Vagina (tissue), 2 donors: ENCODE data around the gene ATXN1. TPM values are rescaled to one million over a fixed set of nuclear protein-coding genes. Genes with fewer than 3 reads are reported as not detected.
A peak's percentile ranks its signal among the peaks of the same experiment; 100 is the strongest.

Source experiments
- DNase-seq, 2 donors: peaks; one replicate each; pipeline ENCODE4 v3.0.0-alpha.2; 2017; ENCODE audit errors: extremely low spot score in 2 of 2
- H3K27ac ChIP-seq: fragments of 200-600 bp; sonication (generic); one replicate; pipeline ENCODE4 v1.5.1; 2019
- H3K27me3 ChIP-seq: fragments of 200-600 bp; sonication (generic); one replicate; pipeline ENCODE4 v1.5.1; 2019
- H3K36me3 ChIP-seq, 2 donors: fragments of 200-600 bp; sonication (generic); one replicate each; pipeline ENCODE4 v1.5.1; 2017 to 2019
- H3K4me1 ChIP-seq: fragments of 200-600 bp; sonication (generic); one replicate; pipeline ENCODE4 v1.5.1; 2019
- H3K4me3 ChIP-seq, 2 donors: fragments of 200-600 bp; sonication (generic); 1 replicate in 1 of 2; 2 replicates in 1 of 2; pipeline ENCODE4 v1.5.1; 2016 to 2019
- H3K9me3 ChIP-seq: fragments of 200-600 bp; sonication (generic); one replicate; pipeline ENCODE4 v1.5.1; 2019
- POLR2A ChIP-seq, 2 donors: fragments of 450-650 bp; IDR thresholded peaks; one replicate each; pipeline ENCODE4 v1.6.1; 2017; ENCODE audit warnings: antibody characterized with exemption in 2 of 2, mild to moderate bottlenecking in 2 of 2, moderate library complexity in 2 of 2
- POLR2AphosphoS5 ChIP-seq, 2 donors: sonication (generic); formaldehyde crosslinking; IDR thresholded peaks; one replicate each; pipeline ENCODE4 v1.9.0; 2017; ENCODE audit warnings: antibody characterized with exemption in 2 of 2, mild to moderate bottlenecking in 2 of 2, low read depth in 1 of 2; ENCODE audit not compliant: insufficient read depth in 1 of 2
- intact Hi-C: fragments of 100-400 bp; cut with DNase I; formaldehyde crosslinking; loops from one replicate; pipeline ENCODE4 v1.15.1; 2023
- total RNA-seq: library from RNA; depleted of rRNA; stranded (reverse); fragments of >200 nt; gene quantifications from one replicate; pipeline ENCODE4 v1.2.3, GENCODE V29; 2016
- TF ChIP-seq, protein P1 (sequence below), 3 experiments: fragments of 450-650 bp in 2 of 3; fragments of 200-600 bp in 1 of 3; sonication (generic) in 1 of 3; IDR thresholded peaks; one replicate each; pipeline ENCODE4 v1.5.1; 2017 to 2019; ENCODE audit warnings: antibody characterized with exemption in 3 of 3, mild to moderate bottlenecking in 2 of 3, moderate library complexity in 2 of 3

Gene ATXN1
- total RNA-seq, 1 donor from 2014 or later = 43.2 TPM

DNA sequence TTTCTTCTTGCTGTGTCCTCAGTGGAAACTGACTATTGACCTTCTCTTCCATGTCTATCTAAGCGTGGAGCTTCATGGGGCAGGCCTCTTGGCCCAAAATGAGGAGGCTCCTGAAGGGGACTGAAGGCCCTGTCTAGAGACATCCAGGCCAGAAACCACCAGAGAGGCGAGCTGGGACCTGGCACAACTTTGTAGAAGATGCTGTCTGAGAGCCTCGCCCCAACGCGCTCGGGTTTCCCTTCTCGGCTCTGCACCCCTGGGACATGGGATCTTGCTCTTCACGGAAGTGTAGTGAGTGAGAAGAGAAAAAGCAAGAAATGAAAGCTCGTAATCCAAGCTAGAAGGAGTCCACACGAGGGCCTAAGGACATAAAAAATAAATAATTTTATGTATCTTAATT, 426.1 kb downstream of the ATXN1 start:
- DNase-seq = no peak
- H3K27me3 ChIP-seq = no peaks in the 10 kb centered on the region
- peak overlapping the region; percentile 65 for H3K27ac ChIP-seq
- TF ChIP-seq, protein P1, sequence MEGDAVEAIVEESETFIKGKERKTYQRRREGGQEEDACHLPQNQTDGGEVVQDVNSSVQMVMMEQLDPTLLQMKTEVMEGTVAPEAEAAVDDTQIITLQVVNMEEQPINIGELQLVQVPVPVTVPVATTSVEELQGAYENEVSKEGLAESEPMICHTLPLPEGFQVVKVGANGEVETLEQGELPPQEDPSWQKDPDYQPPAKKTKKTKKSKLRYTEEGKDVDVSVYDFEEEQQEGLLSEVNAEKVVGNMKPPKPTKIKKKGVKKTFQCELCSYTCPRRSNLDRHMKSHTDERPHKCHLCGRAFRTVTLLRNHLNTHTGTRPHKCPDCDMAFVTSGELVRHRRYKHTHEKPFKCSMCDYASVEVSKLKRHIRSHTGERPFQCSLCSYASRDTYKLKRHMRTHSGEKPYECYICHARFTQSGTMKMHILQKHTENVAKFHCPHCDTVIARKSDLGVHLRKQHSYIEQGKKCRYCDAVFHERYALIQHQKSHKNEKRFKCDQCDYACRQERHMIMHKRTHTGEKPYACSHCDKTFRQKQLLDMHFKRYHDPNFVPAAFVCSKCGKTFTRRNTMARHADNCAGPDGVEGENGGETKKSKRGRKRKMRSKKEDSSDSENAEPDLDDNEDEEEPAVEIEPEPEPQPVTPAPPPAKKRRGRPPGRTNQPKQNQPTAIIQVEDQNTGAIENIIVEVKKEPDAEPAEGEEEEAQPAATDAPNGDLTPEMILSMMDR (IDR thresholded peaks at IDR 0.05) = no peak
- intact Hi-C loops = loop anchor here (5.0 to 10.0 kb wide), 2 partner anchors 72 to 170 kb away; no protein-coding TSS in a partner anchor
- no peaks in the 10 kb centered on the region for H3K36me3 ChIP-seq
- H3K4me1 ChIP-seq = peaks cover 85% of the 10 kb centered on the region
- no peaks in the 10 kb centered on the region for H3K9me3 ChIP-seq
- H3K4me3 ChIP-seq = no peak overlapping the region

DNA sequence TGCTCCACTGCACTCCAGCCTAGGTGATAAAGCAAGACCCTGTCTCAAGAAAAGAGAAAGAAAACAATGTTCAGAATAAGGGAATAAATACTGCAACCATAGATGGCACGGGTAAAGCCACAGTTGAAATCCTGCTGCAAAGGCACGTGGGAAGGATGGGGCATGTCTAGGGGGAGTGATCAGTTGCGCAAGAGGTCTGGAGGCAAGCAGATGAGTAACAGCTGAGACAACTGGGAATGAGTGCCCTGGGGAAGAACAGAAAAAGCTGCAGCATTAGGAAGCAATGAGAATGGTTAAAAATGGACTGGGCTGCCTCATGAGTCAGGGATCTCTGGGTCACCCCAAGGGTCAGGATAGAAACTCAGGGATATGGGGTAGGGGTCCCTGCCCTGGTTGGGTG, 426.6 kb downstream of the ATXN1 start:
- Histone ChIP-seq H3K36me3 (no peaks in the 10 kb centered on the region), H3K9me3 (no peaks in the 10 kb centered on the region), H3K27ac (peak overlapping the region; percentile 65), H3K4me3 (no peak overlapping the region), H3K27me3 (no peaks in the 10 kb centered on the region), H3K4me1 (peaks cover 85% of the 10 kb centered on the region)
- peak in 1 of 2 donors; percentile 96 for DNase-seq
- intact Hi-C loops = loop anchor here (5.0 to 10.0 kb wide), 3 partner anchors 73 to 428 kb away; partner anchors contain the start of gene ATXN1
- peak; percentile 58 to 84 for TF ChIP-seq POLR2AphosphoS5 (IDR thresholded peaks at IDR 0.05; ENCODE audit: insufficient read depth in 1 of 2, low read depth in 1 of 2)
- TF ChIP-seq, protein P1 (IDR thresholded peaks at IDR 0.05) = no peak

DNA sequence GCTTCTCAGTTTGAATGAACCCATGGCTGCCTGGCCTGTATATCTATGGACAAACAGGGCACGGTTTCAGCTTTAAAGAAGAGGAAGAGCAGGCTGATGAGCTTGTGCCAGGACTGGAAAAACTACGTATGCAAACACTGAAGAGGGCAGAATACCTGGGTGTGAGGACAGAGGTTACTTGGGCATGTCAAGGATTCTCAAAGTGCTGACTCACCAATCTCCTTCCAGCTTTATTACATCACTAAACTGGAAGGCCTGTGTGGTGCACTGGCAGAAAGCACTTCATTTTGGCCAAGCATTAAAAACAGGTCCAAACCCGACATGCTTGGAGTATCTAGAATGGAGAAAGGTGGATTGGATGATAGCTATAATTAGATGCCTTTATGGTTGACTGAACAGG, 427.7 kb downstream of the ATXN1 start:
- Histone ChIP-seq H3K4me1 (peaks cover 76% of the 10 kb centered on the region), H3K9me3 (no peaks in the 10 kb centered on the region), H3K4me3 (no peak overlapping the region), H3K27ac (no peak overlapping the region), H3K36me3 (no peaks in the 10 kb centered on the region), H3K27me3 (no peaks in the 10 kb centered on the region)
- no peak for DNase-seq
- intact Hi-C loops = loop anchor here (5.0 to 10.0 kb wide), 2 partner anchors 171 to 429 kb away; partner anchors contain the start of gene ATXN1
- TF ChIP-seq, protein P1 (IDR thresholded peaks at IDR 0.05) = no peak
- TF ChIP-seq POLR2AphosphoS5 (IDR thresholded peaks at IDR 0.05; ENCODE audit: insufficient read depth in 1 of 2, low read depth in 1 of 2) = peak in 1 of 2 donors; percentile 67

DNA sequence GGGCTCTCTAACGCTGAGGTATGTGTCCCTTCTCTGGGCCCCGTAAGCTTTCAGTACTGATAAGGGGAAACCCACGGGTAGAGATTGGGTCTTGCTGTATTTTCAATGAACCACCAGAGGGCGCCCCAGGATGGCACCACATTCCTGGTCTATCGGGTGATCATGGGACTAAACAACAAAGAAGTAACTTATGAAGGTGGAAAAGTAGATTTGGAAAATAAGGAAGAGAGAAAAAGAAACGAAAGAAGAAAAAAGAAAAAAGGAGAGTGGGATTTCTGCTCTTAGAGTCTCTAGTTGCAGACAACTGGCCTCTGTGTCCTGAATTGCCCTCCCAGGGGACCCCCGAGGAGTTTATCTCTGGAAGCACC, 429.1 kb downstream of the ATXN1 start:
- no peak overlapping the region for H3K4me3 ChIP-seq
- TF ChIP-seq, protein P1 (IDR thresholded peaks at IDR 0.05) = peak; percentile 58 to 84 (median 77)
- TF ChIP-seq POLR2AphosphoS5 (IDR thresholded peaks at IDR 0.05; ENCODE audit: insufficient read depth in 1 of 2, low read depth in 1 of 2) (peak in 1 of 2 donors; percentile 81), POLR2A (IDR thresholded peaks at IDR 0.05) (no peak)
- no peak for DNase-seq
- intact Hi-C loops = loop anchor here (5.0 to 10.0 kb wide), 2 partner anchors 173 to 430 kb away; partner anchors contain the start of gene ATXN1
- no peaks in the 10 kb centered on the region for H3K9me3 ChIP-seq
- H3K27me3 ChIP-seq = no peaks in the 10 kb centered on the region
- H3K27ac ChIP-seq = peak overlapping the region; percentile 42
- H3K36me3 ChIP-seq = peaks cover 0 to 6% of the 10 kb centered on the region in 2 donors
- peaks cover 62% of the 10 kb centered on the region for H3K4me1 ChIP-seq

DNA sequence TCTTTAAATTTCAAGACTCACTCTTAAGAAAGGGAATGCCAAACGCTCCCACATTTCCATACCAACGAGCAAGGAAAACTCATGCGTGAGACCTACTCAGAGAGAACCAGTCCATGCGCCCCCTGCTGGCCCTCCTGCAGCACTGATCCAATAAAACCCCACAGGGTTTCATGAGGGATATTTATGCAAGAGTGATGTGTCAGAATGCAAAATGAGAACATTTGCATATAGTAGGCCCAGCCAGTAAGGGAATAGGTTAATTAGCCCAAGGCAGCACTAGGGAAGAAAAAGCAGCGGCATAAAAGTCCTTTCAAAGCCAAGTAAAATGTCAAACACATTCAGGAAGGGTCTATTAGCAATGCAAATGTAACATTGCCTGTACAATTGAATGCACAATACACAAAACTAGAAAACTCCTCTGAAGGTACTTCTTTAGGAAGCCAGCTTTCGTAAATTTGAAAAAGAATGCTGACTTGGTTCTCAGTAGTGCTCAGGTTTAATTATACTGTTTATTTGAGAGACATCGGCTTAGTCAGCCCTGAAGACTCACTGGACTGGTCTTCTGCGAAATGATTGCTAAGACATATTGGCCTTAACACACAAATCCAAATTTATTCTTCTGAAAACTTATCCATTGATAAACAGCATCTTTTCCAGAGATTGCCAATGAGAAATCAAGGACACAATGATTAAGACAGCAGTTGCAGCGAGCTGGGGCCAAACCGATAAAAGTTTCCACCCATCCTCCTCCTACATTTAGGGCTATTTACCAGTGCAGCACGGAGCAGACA, 429.7 kb downstream of the ATXN1 start:
- H3K27ac ChIP-seq = peak overlapping the region; percentile 42
- H3K4me3 ChIP-seq = no peak overlapping the region
- H3K27me3 ChIP-seq = no peaks in the 10 kb centered on the region
- peaks cover 56% of the 10 kb centered on the region for H3K4me1 ChIP-seq
- TF ChIP-seq POLR2A (IDR thresholded peaks at IDR 0.05) (no peak), POLR2AphosphoS5 (IDR thresholded peaks at IDR 0.05; ENCODE audit: insufficient read depth in 1 of 2, low read depth in 1 of 2) (no peak)
- TF ChIP-seq, protein P1 (IDR thresholded peaks at IDR 0.05) = peak; percentile 76 to 86 (median 81)
- H3K36me3 ChIP-seq = peaks cover 0 to 12% of the 10 kb centered on the region in 2 donors
- H3K9me3 ChIP-seq = no peaks in the 10 kb centered on the region
- DNase-seq = no peak
- intact Hi-C loops = loop anchor here (5.0 to 10.0 kb wide), 2 partner anchors 173 to 431 kb away; partner anchors contain the start of gene ATXN1
